Heart left ventricle (tissue), 16 donors: ENCODE results near the gene FBXL22. TPM values are rescaled to one million over a fixed set of nuclear protein-coding genes. Genes with fewer than 3 reads are reported as not detected.

Experiments used
- ATAC-seq, 4 donors: fragments of 200-7000 bp; cut with Tn5 transposase; one replicate each; pipeline ENCODE4 v1.9.1; 2020 to 2022; ENCODE audit warnings: moderate library complexity in 4 of 4, mild to moderate bottlenecking in 3 of 4, moderate number of reproducible peaks in 1 of 4
- DNase-seq, 5 donors: peaks; one replicate each; pipeline ENCODE4 v3.0.0-alpha.2; 2020
- H3K27ac ChIP-seq, 12 donors: fragments of 200-600 bp; sonication (generic) in 4 of 12; one replicate each; pipeline versions ENCODE4 v1.5.0 to v1.8.0; 2016 to 2022; ENCODE audit warnings: mild to moderate bottlenecking in 2 of 12
- H3K27me3 ChIP-seq, 9 donors: fragments of 200-600 bp; sonication (generic) in 2 of 9; one replicate each; pipeline versions ENCODE4 v1.5.1 to v1.8.0; 2016 to 2022; ENCODE audit warnings: mild to moderate bottlenecking in 3 of 9
- H3K36me3 ChIP-seq, 9 donors: fragments of 200-600 bp; sonication (generic) in 2 of 9; one replicate each; pipeline versions ENCODE4 v1.5.0 to v1.8.0; 2018 to 2022; ENCODE audit warnings: mild to moderate bottlenecking in 2 of 9
- H3K4me1 ChIP-seq, 12 donors: fragments of 200-600 bp; sonication (generic) in 4 of 12; one replicate each; pipeline versions ENCODE4 v1.5.0 to v1.8.0; 2016 to 2022; ENCODE audit warnings: mild to moderate bottlenecking in 3 of 12
- H3K4me3 ChIP-seq, 12 donors: fragments of 200-600 bp; sonication (generic) in 4 of 12; one replicate each; pipeline versions ENCODE4 v1.5.0 to v1.8.0; 2017 to 2022; ENCODE audit warnings: mild to moderate bottlenecking in 9 of 12, moderate library complexity in 4 of 12
- H3K9me3 ChIP-seq, 12 donors: fragments of 200-600 bp; sonication (generic) in 4 of 12; one replicate each; pipeline versions ENCODE4 v1.5.0 to v1.8.0; 2016 to 2022; ENCODE audit warnings: mild to moderate bottlenecking in 1 of 12
- CTCF ChIP-seq, 12 donors: fragments of 200-600 bp; sonication (generic) in 4 of 12; IDR thresholded peaks; one replicate each; pipeline versions ENCODE4 v1.5.0 to v1.8.0; 2018 to 2022; ENCODE audit warnings: antibody characterized with exemption in 12 of 12, mild to moderate bottlenecking in 5 of 12
- POLR2A ChIP-seq, 2 donors: fragments of 450-650 bp; IDR thresholded peaks; one replicate each; pipeline ENCODE4 v1.6.1; 2017; ENCODE audit warnings: antibody characterized with exemption in 2 of 2, mild to moderate bottlenecking in 2 of 2, moderate library complexity in 2 of 2
- WGBS, 4 donors: extraction: QIAGEN DNeasy Blood & Tissue Kit in 2 of 4; methylation state at CpG; one replicate each; pipeline versions ENCODE4 v1.1.5 to v1.1.7; 2013 to 2018; 5-methylcytosine and 5-hydroxymethylcytosine counted together
- intact Hi-C, 10 donors: fragments of 100-400 bp; cut with DNase I; formaldehyde crosslinking; loops; one replicate each; pipeline versions ENCODE4 v1.11.1 to v1.14.2; 2022
- polyA plus RNA-seq, 2 donors: library from polyadenylated mRNA; stranded (reverse); fragments of 200-250 nt; gene quantifications; one replicate each; pipeline ENCODE4 v1.2.3, GENCODE V29; 2013
- total RNA-seq, 9 donors: library from RNA; depleted of rRNA in 2 of 9; stranded (reverse); fragments of >200 nt in 2 of 9; fragmentation: NEBNext Ultra II Directional in 3 of 9; extraction: Animal tissue kit (Norgen Biotek cat#: 25700) in 3 of 9; gene quantifications; one replicate each; pipeline versions ENCODE4 v1.1.0 to v1.2.4, GENCODE V29; 2016 to 2023
- donor health status: ischemic (EF 13 %, LVEDD 7.1; RV severe dilation, severe dysfunction).
- donor health status: healthy with polysubstance abuse.
- donor health status: DM: no; HTN: yes; CAD: no.
- donor health status: DM: no; HTN: no; CAD: no.
- donor health status: ischemic (EF 25% LVEDD 6.9; RV normal size, moderate dysfunction).
- donor health status: ischemic (EF 25% LVEDD 5.7; RV mildly dilated, moderate dysfunction).
- donor health status: healthy.
- donor health status: DM: yes; HTN: yes; CAD: no.
- donor health status: ischemic (EF 35%, LVEDD 5.7; RV mildly dilated, moderate dysfunction).
- donor health status: nonischemic (EF 11% LVEDD 7.7; RV severe dilation, severe dysfunction).
- donor health status: DM: yes; HTN: yes; CAD: no.
- donor health status: PGD.
- donor health status: ischemic (EF 29% LVEDD 5.4; RV normal size, mild dysfunction).
- donor health status: nonischemic (EF 23%, LVEDD 6.1; RV moderate dilation, normal function).

The FBXL22 gene
- total and polyA plus RNA-seq, 11 donors, result 2.4 to 41.5 (median 20.7) TPM

GRCh38 chr15:63582179-63582578 is 15.0 kb upstream of the FBXL22 start:
- Histone ChIP-seq H3K4me3 (no peak overlapping the region), H3K9me3 (peaks cover 0 to 9% (median 0%) of the 10 kb centered on the region in 12 donors), H3K27me3 (no peaks in the 10 kb centered on the region), H3K36me3 (peaks cover 0 to 88% (median 34%) of the 10 kb centered on the region in 9 donors), H3K4me1 (no peaks in the 10 kb centered on the region), H3K27ac (no peak overlapping the region)
- DNase-seq (no peak), ATAC-seq (no peak)
- TF ChIP-seq CTCF (IDR thresholded peaks at IDR 0.05) (no peak), POLR2A (IDR thresholded peaks at IDR 0.05) (no peak)
- intact Hi-C loops, result no loop called here

- H3K4me3 ChIP-seq, result no peak overlapping the region
- H3K27ac ChIP-seq, result no peak overlapping the region
- no peaks in the 10 kb centered on the region for H3K4me1 ChIP-seq
- peaks cover 0 to 88% (median 41%) of the 10 kb centered on the region in 9 donors for H3K36me3 ChIP-seq
- peaks cover 0 to 9% (median 0%) of the 10 kb centered on the region in 12 donors for H3K9me3 ChIP-seq
- DNase-seq (no peak), ATAC-seq (no peak)
- WGBS, 4 donors, result 81 to 100% (median 89%) methylated on average over 2 of the region's 2 CpGs
- no peaks in the 10 kb centered on the region for H3K27me3 ChIP-seq
- intact Hi-C loops, result no loop called here
- TF ChIP-seq POLR2A (IDR thresholded peaks at IDR 0.05) (no peak), CTCF (IDR thresholded peaks at IDR 0.05) (no peak)
These were observed 14.3 kb upstream of the FBXL22 start for GRCh38 chr15:63582718-63583426.

- H3K9me3 ChIP-seq, result peaks cover 0 to 9% (median 0%) of the 10 kb centered on the region in 12 donors
- DNase-seq (no peak), ATAC-seq (no peak)
- H3K4me3 ChIP-seq, result no peak overlapping the region
- WGBS, 4 donors, result 92 to 98% (median 94%) methylated on average over 5 of the region's 5 CpGs
- H3K4me1 ChIP-seq, result no peaks in the 10 kb centered on the region
- H3K27me3 ChIP-seq, result no peaks in the 10 kb centered on the region
- intact Hi-C loops, result no loop called here
- TF ChIP-seq POLR2A (IDR thresholded peaks at IDR 0.05) (no peak), CTCF (IDR thresholded peaks at IDR 0.05) (no peak)
- H3K27ac ChIP-seq, result peak overlapping the region in 1 of 12 donors; percentile 18
- H3K36me3 ChIP-seq, result peaks cover 0 to 99% (median 80%) of the 10 kb centered on the region in 9 donors
These were observed 10.4 kb upstream of the FBXL22 start for GRCh38 chr15:63586790-63587189.

- no peak for ATAC-seq
These were observed 9.7 kb upstream of the FBXL22 start for GRCh38 chr15:63587527-63587926.

More at GRCh38 chr15:63587527-63587926, 9.7 kb upstream of the FBXL22 start:
- no peak overlapping the region for H3K4me3 ChIP-seq
- H3K27ac ChIP-seq, result no peak overlapping the region
- peaks cover 0 to 98% (median 85%) of the 10 kb centered on the region in 9 donors for H3K36me3 ChIP-seq
- no peaks in the 10 kb centered on the region for H3K27me3 ChIP-seq
- peaks cover 0 to 9% (median 0%) of the 10 kb centered on the region in 12 donors for H3K9me3 ChIP-seq
- H3K4me1 ChIP-seq, result no peaks in the 10 kb centered on the region
- WGBS, 4 donors, result 79 to 86% (median 82%) methylated on average over 2 of the region's 2 CpGs
- intact Hi-C loops, result no loop called here
- DNase-seq, result no peak
- no peak for TF ChIP-seq CTCF (IDR thresholded peaks at IDR 0.05)
- no peak for TF ChIP-seq POLR2A (IDR thresholded peaks at IDR 0.05)
